Stimulated activated CD4-positive, alpha-beta T cell treated with anti-CD3 and anti-CD28 coated beads, Interleukin-2, amount 100 ng/mL, for 24 hours (primary cell): ENCODE data around the gene ZNF639.
"Not testable (repeated sequence)": the region's sequence is repeated elsewhere in the genome, so short reads cannot be mapped to it uniquely, and the experiment has no call there.

Experiments used
- DNase-seq, 2 donors: peaks; one replicate each; pipeline ENCODE4 v3.0.0-alpha.2; 2020

Gene ZNF639, protein sequence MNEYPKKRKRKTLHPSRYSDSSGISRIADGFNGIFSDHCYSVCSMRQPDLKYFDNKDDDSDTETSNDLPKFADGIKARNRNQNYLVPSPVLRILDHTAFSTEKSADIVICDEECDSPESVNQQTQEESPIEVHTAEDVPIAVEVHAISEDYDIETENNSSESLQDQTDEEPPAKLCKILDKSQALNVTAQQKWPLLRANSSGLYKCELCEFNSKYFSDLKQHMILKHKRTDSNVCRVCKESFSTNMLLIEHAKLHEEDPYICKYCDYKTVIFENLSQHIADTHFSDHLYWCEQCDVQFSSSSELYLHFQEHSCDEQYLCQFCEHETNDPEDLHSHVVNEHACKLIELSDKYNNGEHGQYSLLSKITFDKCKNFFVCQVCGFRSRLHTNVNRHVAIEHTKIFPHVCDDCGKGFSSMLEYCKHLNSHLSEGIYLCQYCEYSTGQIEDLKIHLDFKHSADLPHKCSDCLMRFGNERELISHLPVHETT

DNA sequence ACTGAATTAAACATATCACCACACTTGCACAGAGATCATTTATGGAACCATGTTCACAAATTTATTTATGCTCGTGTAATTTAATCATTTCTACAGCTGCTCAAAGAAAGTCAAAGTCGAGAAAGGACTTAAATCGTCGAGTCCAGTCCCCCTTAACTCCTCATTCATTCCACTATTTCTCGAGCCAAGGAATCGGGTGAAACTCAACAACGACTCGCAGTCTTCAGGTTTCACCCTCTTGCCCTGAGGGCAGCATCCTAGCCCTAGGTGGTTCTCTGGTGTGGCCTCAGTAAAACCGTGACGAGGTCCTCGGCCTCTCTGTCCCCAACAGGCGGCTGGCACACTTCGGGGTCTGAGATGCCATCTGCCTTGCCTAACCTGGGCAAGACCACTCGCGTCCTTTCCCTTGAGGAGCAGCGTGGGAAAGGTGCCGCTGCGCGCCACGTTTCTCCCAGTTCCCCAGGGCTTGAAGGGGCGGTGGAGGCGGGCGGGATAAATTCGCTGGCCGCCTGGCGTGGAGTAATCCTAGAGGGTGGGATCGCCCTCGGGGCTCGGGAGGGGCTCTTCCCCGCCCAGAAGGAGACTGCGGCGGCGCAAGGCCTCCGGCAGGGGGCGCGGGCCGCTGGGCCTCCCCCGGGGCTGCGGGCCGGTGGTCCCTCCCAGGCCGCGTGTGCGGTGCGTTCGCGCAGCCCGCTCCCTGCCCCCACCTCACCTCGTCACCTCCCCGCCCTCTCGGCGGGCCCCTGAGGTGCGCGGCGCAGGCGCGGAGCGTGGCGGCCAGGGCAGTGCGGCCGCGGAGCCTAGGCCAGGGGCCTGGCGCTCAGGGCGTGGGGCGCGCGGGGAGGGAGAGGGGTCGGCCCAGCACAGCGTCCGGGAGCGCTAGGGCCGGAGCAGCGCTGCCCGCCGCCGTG, at the start of gene ZNF639:
Gene ZNF639 (plus strand): TSS at position 746 of the 911 bp plus-strand sequence. CDS start 5,263 bp downstream, outside the sequence.
- DNase-seq: peak; percentile 87

DNA sequence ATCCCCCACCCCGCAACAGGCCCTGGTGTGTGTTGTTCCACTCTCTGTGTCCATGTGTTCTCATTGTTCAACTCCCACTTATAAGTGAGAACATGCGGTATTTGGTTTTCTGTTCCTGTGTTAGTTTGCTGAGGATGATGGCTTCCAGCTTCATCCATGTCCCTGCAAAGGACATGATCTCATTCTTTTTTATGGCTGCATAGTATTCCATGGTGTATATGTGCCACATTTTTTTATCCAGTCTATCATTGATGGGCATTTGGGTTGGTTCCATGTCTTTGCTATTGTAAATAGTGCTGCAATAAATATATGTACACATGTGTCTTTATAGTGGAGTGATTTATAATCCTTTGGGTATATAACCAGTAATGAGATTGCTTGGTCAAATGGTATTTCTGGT, 48.4 kb upstream of the ZNF639 start:
- not testable (repeated sequence) for DNase-seq

DNA sequence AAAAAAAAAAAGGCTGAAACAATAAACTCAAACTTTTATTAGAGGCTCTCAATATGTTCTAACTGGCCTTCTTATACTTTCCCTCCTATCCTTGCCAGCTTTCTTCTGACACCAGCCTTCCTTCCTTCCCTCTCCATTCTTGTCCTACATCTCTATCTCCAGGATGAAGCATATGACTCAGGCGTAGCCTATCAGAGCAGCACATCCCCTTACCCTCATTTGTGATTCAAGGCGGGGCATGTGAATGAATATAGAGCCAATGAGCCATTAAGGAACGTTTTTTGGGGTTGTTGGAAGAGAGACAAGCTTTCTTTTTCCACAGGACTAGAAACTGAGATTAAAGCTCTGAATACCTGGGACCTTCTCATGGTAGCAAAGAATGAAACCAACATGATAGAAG, 46.8 kb upstream of the ZNF639 start:
- no peak for DNase-seq

DNA sequence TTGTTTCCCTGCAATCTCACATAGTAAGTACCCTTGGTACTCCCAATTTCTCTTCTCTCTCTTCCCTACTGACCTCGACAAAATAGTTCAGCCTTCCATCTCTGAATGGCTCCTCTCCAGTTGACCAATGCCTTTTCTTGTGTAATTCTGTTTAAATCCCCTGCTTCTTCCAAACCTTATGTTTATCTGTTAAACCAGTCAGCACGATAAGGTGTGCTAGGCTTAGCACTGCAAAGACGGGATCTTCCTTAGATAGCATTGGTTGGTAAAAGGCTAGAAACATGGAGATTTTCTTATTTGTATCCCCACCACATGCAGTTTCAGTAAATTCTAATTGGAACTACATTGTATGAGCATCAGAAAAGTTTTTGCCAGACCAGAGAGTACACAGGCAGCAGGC, 46.1 kb upstream of the ZNF639 start:
- DNase-seq: no peak

DNA sequence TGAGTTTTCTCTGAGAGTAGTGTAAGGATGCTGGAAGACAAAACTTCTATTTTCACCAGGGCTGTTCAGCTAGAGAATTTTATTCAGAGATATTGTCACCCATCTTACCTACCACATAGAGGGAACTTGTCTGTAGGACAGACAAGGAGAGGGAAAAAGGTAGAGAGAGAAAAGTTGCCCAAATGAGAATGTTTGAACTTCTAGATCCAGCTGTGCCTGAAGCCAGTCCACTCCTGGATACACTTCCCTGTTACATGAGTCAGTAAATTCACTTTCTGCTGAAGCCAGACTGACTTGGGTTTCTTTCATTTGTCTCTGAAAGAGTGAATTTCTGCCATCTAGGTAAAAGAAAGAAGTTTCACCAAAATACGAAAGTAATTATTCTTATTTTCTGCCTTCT, 44.7 kb upstream of the ZNF639 start:
- DNase-seq: no peak

DNA sequence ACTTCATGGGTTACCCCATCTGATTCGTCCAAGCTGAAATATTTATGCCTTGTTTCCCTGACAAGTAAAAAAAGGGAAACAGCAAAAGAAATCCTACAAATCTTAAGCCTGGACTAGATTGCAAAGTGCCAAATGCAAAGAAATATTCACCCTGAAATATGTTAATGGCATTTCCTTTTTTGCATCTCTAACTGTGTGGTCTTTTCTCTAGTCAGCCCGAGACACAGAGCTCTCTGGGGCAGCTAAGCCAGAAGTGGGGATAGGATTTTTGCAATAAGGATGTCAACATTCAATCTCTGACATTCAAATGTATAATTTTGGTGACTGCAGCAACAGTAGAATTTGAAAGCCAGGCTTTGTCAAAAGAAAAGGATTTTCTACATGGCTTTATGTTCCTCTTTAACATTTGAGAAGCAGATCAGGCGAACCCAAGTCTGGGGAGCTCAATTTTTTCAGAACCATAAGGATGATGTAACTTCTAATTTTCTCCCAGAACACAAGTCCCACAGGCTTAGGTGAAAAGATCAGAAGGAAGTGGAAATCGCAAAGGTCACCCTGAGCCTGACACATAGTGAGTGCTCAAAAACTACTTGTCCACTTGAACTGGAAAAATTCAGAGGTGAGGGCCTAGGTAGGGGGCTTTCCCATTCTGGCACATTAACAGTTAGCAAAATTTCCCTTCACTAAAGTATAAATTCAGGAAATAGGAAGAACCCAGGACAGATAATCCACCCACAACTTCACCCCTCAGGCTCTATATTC, 43.7 kb upstream of the ZNF639 start:
- no peak for DNase-seq

DNA sequence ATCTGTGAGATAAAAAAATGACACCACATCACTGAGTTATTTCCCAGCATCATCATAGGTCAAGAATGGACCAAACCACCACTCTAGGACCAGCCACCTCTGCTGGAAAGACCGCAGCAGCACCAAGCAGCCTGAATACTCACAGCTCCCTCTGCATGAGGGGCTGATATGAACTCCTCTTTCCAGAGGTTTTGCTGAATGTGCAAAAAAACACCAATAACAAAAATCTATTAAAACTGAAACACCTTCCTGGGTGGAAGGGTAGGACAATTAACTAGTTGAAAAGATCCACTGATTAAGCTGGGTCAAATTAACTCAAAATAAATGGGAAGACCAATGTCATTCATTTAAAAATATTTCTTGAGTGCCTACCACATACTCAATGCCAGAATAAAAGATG, 43.0 kb upstream of the ZNF639 start:
- DNase-seq: no peak

DNA sequence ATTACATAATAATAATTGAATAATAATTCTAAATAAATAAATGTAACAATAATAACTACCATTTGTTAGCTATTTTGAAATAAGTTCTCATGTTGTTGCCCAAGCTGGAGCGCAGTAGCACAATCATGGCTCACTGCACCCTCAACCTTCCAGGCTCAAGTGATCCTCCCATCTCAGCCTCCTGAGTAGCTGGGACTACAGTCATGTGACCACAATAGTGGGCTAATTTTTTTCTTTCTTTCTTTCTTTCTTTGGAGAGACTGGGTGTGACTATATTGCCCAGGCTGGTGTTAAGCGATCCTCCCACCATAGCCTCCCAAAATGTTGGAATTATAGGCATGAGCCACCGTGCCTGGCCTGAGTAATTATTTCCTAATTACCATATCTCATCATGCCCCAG, 41.0 kb upstream of the ZNF639 start:
- no peak for DNase-seq

DNA sequence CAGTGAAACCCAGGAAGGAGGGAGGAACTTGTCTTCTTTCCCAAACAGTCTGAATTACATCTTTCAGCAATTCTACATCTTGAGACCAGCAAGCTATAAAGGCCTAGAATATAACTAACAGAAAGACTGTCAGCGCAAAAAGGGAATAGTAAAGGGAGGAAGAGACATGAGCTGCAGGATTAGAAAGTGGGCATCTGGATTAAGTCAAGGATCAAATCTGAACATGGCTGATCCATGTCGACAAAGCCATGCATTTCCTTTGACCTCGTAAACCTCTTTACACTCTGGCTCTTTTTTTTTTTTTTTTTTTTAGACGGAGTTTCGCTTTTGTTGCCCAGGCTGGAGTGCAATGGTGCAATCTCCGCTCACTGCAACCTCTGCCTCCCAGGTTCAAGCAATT, 36.5 kb upstream of the ZNF639 start:
- no peak for DNase-seq

DNA sequence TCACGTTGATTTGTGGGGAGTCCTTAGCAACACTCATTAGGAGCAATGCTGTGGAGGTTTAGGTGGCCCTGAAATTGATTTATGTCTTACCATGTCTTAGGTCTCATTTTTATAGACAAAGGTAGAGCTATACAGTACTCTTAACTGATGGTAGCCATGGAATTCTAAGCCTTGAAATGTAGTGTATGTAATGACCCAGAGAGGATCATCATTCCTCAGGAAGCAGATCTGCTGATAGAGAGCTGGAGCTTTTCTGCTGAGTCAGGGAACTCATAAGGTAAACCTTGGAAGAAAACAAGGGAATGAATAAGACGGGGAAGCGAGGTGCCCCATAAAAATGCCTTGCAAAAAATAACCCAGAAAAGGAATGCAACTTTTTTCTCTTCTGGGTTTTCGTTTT, 34.0 kb upstream of the ZNF639 start:
- DNase-seq: no peak

DNA sequence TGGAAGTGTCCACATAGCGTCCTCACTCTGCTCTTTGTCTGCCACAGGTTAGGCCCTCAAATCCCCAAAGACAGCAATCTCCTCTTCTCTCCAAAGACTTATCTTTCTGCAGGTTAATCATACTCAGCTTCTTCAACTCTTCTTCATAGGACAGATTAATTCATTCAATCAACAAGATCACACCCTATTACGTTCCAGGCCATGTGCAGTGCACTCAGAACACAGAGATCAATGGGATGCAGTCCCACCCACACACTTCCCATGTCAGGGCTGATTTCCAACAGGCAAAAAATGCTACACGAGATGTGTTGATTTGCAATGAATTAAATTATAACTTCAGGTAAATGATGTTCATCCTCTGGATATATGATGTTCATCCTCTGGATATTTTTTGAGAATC, 33.5 kb upstream of the ZNF639 start:
- DNase-seq: no peak

DNA sequence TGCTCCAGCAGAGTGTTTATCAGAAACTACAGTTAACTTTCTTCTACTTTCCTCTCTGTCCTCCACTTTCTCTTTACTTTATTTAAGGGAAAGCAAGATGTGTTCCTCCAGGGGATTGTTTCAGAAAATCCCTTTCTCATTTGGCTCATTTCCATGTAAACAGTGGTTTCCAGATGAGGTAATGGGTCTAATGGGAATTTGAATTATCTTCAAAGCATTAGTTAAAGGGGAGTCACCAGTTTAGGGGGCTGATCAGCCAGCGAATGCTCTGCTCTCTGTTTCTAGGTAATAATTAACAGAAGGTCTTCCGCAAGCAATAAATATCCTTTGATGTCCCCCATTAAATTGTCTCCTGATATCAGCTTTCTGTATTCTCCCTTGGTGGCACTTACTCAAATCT, 30.4 kb upstream of the ZNF639 start:
- no peak for DNase-seq

DNA sequence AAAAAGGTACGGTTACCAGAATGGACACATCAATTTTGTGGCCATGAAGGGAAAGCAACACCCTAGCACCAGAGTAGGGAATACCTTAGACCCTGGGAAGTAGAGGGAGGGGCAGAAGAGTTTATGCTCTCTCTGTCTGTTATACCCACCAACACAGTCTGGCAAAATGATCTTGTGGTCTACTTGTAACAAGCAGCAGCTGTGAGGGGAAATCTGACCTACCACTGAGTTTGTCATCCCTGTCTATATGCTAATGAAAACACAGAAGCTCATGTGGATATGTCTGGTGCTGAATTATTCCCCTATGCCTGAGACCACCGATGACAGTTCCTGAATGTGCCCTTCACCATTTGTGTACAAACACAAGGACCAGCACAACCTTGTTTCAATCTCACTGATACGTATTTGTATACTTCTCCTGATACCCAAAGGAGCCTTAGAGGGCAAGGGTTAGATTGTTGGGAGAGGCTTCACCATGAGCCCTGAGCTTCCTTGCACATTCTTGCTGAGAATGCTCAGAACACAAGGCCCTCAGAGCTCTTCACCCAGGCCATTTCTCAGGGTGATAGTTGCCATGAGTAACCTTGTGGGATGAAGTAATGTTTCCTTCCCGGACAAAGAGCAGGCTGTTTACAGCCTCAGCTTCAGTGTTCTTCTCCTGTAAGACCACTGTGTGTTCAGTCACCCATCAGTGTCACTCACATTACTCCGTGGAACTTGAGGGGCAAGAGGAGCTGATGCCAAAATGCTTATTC, 24.7 kb upstream of the ZNF639 start:
- DNase-seq: no peak

DNA sequence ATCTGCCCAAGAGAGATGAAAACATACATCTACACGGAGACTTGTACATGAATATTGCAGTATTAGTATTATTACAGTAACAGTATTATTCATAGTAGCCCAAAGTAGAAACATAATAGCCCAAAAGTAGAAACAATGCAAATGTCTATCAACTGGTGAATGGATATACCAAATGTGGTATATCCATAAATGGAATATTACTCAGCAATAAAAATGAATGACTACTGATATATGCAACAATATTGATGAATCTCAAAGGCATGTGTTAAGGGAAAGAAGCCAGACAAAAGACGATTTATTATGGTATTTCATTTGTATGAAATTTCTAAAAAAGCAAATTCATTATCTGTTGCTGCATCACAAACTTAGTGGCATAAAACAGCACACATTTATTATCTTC, 23.5 kb upstream of the ZNF639 start:
- no peak for DNase-seq

DNA sequence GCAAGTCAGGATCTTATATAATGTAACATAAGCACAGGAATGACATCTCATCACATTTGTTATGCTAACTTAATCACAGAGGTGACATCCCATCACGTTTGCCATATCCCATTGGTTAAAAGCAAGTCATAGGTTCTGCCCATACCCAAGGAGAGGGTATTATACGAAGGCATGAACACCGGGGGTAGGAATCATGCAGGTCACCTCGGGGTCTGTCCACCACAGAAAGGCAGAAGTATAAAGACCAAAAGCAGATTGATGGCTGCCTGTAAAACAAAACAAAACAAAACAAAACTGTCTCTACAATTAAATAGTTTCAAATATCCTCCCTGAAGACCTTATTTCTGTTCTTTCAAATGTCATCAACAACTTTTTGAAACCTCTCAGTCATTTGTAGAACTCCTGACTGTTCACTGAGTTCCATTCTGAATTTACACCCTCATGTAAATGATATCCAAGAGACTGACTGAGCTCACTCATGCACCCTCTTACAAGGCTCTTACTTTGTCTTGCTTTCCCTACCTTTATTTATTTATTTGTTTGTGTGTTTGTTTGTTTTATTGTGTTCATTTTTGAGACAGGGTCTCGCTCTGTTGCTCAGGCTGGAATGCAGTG, 22.7 kb upstream of the ZNF639 start:
- no peak for DNase-seq

DNA sequence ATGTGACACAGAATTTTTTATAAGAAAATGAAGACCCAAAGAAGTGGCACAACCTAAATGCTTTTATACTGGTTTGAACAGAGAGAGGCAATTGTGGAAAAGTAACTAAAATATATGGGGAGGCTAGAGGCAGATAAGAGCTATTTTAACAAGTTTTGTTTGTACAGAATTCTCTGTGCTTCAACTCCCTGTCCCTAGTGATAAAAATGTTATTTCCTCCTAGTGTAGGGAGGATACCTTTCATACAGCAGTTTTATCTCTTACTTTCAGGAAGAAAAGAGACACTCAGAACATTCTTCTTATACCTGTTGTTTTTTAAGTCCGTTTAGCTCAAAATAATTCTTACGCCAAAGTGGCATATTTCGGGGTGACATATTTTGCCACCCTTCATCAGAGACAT, 21.2 kb upstream of the ZNF639 start:
- DNase-seq: no peak

DNA sequence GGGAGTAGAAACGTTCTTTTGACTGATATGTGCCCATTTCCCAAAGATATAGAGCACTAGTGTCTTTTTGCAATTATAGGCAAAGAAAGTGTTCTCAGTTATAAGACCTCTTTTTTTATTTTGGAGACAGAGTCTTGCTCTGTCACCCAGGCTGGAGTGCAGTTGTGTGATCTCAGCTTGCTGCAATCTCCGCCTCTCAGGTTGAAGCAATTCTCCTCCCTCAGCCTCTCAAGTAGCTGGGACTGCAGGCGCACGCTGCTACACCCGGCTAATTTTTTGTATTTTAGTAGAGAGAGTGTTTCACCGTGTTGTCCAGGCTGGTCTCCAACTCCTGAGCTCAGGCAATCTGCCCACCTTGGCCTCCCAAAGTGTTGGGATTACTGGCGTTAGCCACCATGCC, 20.7 kb upstream of the ZNF639 start:
- no peak for DNase-seq

DNA sequence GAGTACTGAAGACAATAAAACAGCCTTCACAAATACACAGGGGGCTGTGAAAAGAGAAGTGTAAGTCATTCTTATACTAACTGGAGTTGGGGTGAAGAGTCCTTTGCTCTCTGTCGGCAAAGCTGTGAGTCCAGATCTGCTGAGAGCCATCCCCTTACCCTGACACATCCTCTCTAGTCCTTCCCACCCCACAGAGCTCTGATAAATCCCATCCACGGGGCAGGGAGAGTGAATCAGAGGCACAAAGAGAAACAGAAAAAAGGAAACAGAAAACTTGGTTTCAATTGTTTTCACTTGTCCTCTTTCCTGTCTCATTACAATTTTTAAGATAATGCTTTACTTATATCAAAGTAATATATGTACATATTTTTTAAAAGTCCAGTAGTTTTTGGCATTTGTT, 18.2 kb upstream of the ZNF639 start:
- DNase-seq: no peak

DNA sequence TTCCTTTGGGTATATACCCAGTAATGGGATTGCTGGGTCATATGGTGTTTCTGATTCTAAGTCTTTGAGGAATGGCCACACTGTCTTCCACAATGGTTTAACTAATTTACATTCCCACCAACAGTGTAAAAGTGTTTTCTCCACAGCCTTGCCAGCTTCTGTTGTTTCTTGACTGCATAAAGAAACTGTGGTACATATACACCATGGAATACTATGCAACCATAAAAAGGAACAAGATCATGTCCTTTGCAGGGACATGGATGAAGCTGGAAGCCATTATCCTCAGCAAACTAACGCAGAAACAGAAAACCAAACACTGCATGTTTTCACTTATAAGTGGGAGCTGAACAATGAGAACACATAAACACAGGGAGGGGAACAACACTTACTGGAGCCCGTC, 15.5 kb upstream of the ZNF639 start:
- not testable (repeated sequence) for DNase-seq

DNA sequence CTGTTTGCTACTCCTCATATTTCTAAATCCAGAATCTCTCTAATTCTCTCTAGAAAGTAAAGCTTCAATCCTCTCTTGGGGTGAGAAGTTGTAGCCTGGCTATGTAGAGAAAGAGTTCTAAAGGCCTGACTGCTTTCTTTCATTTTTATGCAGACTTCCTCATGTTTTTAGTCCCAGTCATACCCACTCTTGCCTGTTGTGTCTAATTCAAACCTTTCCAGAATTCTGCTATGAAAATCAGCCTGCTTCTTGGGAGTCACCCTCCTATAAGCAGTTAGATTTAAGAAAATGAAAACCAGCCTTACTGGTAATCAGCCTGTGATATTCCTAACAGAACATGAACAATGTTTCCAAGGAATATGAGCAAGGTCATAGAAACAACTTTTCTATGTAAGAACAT, 14.8 kb upstream of the ZNF639 start:
- no peak for DNase-seq

DNA sequence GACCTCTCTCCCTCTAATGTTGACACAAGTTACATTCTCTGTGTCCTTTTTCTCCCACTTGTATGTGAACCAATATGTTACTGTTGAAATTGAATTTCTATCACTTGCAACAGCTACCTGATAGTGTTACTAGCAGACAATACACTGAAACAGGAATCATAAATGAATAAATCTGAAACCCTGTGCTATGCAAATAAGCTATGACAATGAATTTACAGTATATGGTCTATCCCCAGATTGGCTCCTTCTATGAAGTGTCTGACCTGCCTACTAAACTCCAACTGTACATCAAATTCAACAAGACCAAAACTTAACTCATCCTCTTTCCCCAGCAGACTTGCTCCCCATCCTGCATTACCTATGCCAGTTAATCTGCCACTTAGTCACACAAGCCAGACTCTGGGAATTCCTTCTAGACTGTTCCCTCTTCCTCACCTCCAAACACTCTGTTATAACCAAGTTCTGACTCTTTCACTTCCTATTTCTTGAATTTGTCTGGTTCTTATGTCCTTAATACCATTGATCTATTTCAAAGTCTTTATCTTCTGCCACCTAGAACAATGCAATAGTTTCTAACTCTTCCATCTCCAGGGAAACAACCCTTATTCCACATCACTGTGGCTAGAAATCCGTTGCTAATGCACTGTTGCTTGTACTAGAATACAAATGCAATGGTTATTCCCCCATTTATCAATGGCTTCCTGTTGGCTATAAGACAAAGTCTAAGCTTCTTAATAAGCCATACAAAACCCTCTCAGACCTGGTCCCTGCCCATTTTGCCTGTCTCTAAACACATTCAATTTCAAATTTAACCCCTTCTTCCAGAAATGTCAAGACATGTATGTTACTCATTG, 13.4 kb upstream of the ZNF639 start:
- no peak for DNase-seq
